NK-92 (cell line): ENCODE measurements around the gene LMLN.
"Not testable (repeated sequence)": the region's sequence is repeated elsewhere in the genome, so short reads cannot be mapped to it uniquely, and the experiment has no call there.

Experiments
- DNase-seq: peaks from one replicate; lab custom pipeline; 2025; ENCODE audit not compliant: unreplicated experiment; lab: John Stamatoyannopoulos, UW

Gene LMLN

GRCh38 chr3:197959891-197960693, at the start of gene LMLN:
TSS of gene LMLN (plus strand) at chr3:197960217. CDS start at chr3:197960246, 29 bp downstream.
- DNase-seq = peak; percentile 76

GRCh38 chr3:197912741-197913476, 47.1 kb upstream of the LMLN start:
- DNase-seq = no peak

GRCh38 chr3:197913641-197914380, 46.2 kb upstream of the LMLN start:
- DNase-seq = no peak

- not testable (repeated sequence) for DNase-seq
These were observed 38.4 kb upstream of the LMLN start for GRCh38 chr3:197921429-197922275.

- DNase-seq = no peak
These were observed 33.6 kb upstream of the LMLN start for GRCh38 chr3:197926418-197926817.

- not testable (repeated sequence) for DNase-seq
These were observed 32.4 kb upstream of the LMLN start for GRCh38 chr3:197927578-197927977.

- DNase-seq = no peak
These were observed 23.1 kb upstream of the LMLN start for GRCh38 chr3:197936819-197937384.

- no peak for DNase-seq
These were observed 19.2 kb upstream of the LMLN start for GRCh38 chr3:197940745-197941384.

GRCh38 chr3:197942956-197943556, 17.0 kb upstream of the LMLN start:
- DNase-seq = no peak

GRCh38 chr3:197949191-197949777, 10.7 kb upstream of the LMLN start:
- no peak for DNase-seq

- DNase-seq = peak; percentile 67
These were observed 10.0 kb upstream of the LMLN start, which contains the start of gene RPL35A for GRCh38 chr3:197949778-197950676. TSS of gene RPL35A (plus strand) at chr3:197950190. CDS start at chr3:197950968, 778 bp downstream.

- no peak for DNase-seq
These were observed 9.3 kb upstream of the LMLN start for GRCh38 chr3:197950677-197951061.

GRCh38 chr3:197951392-197951990, 8.5 kb upstream of the LMLN start:
- no peak for DNase-seq

GRCh38 chr3:197952440-197952839, 7.6 kb upstream of the LMLN start:
- no peak for DNase-seq

- DNase-seq = no peak
These were observed 6.7 kb upstream of the LMLN start for GRCh38 chr3:197953325-197953724.

- no peak for DNase-seq
These were observed 6.1 kb upstream of the LMLN start for GRCh38 chr3:197953881-197954280.

- DNase-seq = no peak
These were observed 4.0 kb upstream of the LMLN start for GRCh38 chr3:197955892-197956477.
